T-helper 2 cell treated with Interferon-gamma antibody and Interleukin-4, amounts not matched to agents 100 ng/mL and 5 ng/mL, for 36 hours (primary cell): ENCODE data around the gene SPATA6. TPM values are rescaled to one million over a fixed set of nuclear protein-coding genes. Genes with fewer than 3 reads are reported as not detected.
"Not testable (repeated sequence)": the region's sequence is repeated elsewhere in the genome, so short reads cannot be mapped to it uniquely, and the experiment has no call there.

ENCODE experiments used
- intact Hi-C: fragments of 100-400 bp; cut with micrococcal nuclease; formaldehyde crosslinking; loops from one replicate; pipeline ENCODE4 v1.15.1; 2023
- total RNA-seq: library from RNA; stranded (reverse); gene quantifications from 2 replicates; pipeline ENCODE4 v1.2.3, GENCODE V29; 2022

SPATA6 gene
- total RNA-seq, 1 donor from 2014 or later: 0.27 TPM

DNA sequence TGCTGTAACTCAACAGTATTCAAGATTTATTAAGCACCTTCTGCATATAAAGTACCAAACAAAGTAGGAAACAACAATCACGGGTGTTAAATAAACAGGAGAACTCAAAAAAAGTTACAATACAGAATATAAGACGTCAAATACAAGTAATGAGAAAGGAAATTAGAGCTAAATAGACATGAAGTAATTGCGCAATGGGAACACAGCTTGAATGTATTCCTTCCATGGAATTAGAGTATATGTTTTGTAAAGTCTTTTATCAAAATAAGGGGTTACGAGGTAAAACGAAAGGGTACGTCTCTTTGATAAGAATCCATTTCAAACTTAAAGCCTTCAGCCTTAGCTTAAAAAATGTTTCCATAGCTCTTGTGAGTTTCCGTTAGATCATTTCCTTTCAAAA, 109.1 kb downstream of the SPATA6 start:
- intact Hi-C loops: no loop called here

DNA sequence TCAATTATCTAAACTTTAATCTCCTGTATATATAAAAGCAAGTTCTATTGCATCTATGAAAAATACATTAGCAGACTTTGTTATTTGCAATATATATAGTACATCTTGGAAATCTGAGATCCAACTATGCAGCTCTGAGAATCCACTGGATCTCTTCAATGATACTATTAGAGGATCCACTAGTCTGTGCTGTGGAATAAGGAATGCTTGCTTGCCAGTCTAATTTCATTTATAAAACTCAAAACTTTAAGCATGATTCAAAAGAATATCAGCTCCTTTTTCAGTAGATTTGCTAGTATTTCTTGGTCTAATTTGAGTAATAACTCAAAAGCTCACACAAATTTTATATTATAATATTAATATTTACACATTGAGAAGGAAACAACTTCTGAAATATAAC, 115.1 kb downstream of the SPATA6 start:
- intact Hi-C loops: no loop called here

DNA sequence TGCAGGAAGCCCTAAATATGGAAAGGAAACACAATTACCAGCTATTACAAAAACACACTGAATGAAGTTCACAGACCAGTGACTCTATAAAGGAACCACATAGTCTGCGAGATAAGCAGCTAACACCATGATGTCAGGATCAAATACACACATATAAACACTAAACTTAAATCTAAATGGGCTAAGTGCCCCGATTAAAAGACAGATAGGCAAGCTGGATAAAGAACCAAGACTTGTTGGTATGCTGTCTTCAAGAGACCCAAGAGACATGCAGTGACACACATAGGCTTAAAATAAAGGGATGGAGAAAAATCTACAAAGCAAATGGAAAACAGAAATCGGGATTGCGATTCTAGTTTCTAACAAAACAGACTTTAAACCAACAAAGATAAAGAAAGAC, 127.6 kb downstream of the SPATA6 start:
- intact Hi-C loops: no loop called here

DNA sequence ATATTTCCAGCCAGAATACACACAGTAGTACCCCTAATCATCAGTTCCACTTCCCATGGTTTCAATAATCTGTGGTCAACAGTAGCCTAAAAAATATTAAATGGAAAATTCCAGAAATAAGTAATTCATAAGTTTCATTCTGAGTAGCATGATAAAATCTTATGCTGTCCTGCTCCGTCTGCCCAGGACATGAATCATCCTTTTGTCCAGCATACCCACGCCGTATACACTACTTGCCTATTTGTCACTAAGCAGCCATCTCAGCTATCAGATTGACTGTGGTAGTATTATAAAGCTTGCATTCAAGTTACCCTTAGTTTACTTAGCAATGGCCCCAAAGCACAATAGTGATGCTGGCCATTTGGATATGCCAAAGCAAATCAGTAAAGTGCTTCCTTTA, 130.8 kb downstream of the SPATA6 start:
- intact Hi-C loops: no loop called here

DNA sequence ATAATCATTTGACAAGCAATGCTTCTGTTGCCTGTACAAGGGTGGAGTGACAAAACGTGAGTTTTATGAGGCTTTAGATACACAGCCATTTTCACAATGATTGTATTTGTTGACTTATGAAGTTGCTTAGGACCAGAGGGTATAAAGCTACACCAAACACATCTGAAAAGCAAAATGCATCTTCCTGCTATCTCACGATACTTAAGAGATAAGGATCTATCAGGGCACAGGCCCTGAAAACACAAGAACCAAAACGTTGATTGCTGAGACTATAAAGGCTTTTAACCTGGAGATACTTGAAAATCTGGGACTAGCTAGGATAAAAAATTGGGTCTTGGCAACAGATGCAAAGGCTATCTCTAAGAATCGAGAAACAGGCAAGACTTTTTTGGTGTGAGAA, 133.7 kb downstream of the SPATA6 start:
- intact Hi-C loops: no loop called here

DNA sequence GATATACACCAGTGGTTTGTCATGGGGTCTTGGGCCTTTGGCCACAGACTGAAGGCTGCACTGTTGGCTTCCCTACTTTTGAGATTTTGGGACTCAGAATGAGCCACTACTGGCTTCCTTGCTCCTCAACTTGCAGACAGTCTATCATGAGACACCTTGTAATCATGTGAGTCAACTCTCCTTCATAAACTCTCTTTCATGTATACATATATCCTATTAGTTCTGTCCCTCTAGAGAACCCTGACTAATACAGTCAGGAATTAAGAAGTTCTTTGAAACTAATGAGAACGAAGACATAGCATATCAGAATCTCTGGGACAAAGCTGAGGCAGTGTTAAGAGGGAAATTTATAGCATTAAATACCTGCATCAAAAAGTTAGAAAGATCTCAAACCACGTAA, 138.7 kb downstream of the SPATA6 start:
- intact Hi-C loops: no loop called here

DNA sequence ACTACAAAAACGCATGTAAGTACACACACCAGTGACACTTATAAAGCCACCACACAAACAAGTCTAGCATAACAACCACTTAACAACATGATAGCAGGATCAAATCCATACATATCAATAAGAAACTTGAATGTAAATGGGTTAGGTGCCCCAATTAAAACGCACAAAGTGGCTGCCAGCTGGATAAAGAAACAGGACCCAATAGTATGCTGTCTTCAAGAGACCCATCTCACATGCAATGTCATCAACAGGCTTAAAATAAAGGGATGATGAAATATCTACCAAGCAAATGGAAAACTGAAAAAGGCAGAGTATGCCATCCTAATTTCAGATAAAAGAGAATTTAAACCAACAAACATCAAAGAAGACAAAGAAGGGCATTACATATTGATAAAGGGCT, 139.9 kb downstream of the SPATA6 start:
- intact Hi-C loops: no loop called here

DNA sequence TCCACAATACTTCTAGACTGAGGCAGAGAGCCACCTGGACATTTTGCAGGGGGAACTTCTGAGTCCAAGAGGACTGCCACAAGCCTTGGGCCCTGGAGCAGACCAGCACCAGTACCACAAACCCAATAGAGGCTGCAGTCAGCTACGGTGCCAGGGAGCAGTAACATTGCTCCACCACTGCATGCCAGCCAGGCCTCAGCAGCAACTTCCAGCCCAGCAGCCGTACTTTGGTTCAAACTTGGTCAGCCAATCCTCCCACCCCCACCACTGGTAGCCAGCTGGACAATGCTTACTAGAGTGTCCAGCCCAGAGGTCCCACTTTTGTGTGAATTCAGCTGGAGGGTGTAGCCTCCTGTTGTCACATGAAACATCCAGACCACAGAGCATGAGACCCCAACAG, 142.1 kb downstream of the SPATA6 start:
- intact Hi-C loops: no loop called here

DNA sequence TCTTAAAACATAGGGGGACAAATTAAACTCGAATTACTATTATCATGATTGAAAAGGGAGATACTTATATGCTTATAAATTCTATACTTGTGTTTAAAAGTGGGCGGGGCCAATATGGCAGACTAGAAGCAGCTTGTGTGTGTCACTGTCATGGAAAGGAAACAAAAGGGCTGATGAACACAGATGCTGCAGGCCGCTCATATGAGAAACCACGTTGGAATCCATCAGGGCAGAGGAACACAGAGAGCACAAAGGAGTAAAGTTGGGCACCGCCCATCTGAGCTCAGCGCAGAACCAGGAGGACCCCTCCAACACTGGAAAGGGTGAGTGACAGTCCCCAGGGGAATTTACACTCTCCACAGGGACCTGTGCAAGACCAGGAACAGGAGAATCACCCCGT, 142.5 kb downstream of the SPATA6 start:
- intact Hi-C loops: no loop called here

DNA sequence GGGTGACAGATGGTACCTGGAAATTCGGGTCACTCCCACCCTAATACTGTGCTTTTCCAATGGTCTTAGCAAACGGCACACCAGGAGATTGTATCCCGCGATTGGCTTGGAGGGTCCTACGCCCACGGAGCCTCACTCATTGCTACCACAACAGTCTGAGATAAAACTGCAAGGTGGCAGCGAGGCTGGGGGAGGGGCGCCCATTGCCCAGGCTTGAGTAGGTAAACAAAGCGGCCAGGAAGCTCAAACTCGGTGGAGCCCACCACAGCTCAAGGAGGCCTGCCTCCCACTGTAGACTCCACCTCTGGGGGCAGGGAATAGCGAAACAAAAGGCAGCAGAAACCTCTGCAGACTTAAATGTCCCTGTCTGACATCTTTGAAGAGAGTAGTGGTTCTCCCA, 160.2 kb downstream of the SPATA6 start:
- intact Hi-C loops: not testable (repeated sequence)

DNA sequence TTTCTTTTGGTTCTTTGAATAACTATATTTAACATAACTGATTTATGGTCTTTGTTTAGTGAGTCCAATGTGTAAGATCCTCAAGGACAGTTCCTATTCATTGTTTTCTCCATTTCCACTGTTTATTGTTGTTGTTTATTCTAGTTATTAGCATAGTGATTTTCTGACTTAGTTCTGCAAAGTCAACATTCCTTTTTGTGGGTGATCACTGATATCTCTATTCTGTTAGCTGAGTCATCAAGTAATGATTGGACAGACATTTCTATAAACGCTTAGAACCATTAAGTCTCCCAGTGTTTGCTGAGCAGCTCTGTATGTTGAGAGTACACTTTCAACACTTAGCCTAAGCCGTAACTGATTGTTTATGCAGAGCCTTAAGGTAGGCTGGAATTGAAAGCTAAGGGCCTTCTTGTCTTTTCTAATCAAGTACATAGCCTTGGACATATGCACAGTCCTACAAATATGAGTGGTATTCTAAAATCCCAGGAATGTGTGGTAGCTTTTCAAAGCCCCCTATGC, 162.4 kb downstream of the SPATA6 start:
- intact Hi-C loops: no loop called here

DNA sequence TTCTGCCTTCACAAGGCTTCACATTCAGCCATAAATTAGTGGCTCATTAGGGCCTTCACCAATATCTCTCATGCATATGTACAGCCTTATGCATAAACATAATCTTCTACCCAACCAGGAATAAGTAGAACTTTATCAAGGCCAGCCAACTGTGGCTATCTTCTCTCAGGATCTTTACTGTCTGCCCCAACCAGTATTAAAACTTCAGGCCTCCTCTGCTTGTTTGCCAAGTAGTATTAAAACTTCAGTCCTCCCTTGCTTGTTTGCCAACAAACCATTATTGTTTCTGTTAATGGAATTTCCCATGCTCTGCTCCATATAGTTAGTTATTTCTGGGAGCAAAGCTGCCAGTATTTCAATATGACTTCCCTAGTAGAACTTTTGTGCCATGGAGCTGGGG, 169.4 kb downstream of the SPATA6 start:
- intact Hi-C loops: no loop called here

DNA sequence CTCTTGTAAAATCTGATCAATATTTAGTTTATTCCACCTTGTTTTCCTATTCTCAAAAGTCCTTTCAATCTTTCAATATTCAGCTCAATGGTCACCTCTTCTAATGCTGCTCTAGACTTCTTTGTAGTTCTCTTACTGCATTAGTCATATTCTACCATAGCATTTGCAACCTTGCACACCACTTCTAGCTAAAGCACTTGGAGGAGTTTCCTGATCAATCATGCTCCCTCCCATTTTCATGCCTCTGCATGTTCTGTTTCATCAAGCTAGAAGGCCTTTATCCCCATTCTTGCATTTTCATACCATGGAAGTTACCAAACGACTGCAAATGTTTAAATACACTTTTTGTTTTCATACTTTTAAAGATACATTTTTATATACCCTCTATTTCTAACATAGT, 177.3 kb downstream of the SPATA6 start:
- intact Hi-C loops: no loop called here

DNA sequence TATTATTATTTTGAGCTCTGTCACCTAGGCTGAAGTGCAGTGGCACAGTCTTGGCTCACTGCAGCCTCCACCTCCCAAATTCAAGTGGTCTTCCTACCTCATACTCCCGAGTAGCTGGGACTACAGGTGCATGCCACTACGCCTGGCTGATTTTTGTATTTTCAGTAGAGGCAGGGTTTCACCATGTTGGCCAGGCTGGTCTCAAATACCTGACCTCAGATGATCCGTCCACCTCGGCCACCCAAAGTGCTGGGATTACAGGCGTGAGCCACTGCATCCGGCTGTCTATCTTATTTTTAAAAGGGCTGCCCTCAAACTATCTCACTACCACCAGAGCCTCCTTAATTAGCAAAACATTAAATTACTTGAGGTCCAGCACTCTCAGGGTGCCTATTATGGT, 177.9 kb downstream of the SPATA6 start:
- intact Hi-C loops: not testable (repeated sequence)

DNA sequence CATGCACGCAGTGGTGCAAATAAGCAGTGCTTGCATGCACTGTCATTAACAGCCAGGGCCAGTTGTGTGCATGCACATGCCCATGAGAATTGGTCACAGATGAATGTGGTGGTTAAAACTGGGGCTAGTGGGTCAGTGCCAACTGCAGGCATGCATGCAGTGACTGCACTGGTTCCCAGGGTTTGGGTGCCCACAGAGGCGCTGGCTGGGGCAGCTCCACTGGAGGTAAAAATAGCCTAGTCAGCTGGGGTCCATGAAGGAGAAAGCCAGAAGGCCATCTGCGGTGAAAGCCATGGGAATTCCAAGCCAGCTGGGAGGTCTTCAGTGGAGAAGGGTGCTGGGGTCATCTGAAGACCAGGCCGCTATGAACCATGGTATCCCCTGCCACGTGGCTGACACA, 179.3 kb downstream of the SPATA6 start:
- intact Hi-C loops: no loop called here

DNA sequence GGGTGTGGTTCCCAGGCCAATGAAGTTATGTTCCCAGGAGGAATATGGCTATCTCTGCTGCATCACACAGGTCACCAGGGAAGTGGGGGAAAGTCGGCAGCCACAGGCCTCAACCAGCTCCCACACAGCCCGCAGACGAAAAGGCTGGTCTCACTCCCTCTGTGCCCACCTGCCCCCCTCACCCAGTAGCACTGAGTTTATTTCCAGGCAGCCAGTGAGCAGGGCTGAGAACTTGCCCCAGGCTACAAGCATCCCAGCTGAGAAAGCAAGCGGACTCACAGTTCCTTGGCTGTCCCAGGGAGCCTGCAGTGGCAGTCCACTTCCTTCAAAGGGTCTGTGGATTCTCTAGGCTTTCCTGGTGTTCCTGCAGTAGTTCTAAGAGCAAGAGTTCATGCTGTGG, 180.6 kb downstream of the SPATA6 start:
- intact Hi-C loops: no loop called here

DNA sequence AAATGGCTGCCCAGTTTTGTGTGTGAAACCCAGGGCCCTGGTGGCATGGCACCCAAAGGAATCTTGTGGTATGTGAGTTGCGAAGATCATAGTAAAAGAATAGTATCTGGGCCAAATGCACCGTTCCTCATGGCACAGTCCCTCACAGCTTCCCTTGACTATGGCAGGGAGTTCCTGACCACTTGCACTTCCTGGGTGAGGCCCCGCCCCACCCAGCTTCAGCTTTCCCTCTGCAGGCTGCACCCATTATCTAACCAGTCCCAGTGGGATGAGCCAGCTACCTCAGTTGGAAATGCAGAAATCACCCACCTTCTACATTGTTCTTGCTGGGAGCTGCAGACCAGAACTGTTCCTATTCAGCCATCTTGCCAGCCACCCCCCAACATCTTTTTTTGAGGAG, 186.5 kb downstream of the SPATA6 start:
- intact Hi-C loops: no loop called here

DNA sequence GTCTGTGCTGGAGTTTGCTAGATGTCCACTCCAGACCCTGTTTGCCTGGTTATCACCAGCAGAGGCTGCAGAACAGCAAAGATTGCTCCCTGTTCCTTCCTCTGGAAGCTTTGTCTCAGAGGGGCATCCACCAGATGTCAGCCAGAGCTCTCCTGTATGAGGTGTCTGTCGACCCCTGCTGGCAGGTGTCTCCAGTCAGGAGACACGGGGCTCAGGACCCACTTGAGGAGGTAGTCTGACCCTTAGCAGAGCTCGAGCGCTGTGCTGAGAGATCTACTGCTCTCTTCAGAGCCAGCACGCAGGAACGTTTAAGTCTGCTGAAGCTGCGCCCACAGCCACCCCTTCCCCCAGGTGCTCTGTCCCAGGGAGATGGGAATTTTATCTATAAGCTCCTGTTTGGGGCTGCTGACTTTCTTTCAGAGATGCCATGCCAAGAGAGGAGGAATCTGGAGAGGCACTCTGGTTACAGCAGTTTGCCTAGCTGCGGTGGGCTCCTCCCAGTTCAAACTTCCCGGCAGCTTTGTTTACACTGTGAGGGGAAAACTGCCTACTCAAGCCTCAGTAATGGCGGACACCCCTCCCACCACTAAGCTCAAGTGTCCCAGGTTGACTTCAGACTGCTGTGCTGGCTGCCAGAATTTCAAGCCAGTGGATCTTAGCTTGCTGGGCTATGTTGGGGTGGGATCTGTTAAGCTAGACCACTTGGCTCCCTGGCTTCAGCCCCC, 187.1 kb downstream of the SPATA6 start:
- intact Hi-C loops: not testable (repeated sequence)

DNA sequence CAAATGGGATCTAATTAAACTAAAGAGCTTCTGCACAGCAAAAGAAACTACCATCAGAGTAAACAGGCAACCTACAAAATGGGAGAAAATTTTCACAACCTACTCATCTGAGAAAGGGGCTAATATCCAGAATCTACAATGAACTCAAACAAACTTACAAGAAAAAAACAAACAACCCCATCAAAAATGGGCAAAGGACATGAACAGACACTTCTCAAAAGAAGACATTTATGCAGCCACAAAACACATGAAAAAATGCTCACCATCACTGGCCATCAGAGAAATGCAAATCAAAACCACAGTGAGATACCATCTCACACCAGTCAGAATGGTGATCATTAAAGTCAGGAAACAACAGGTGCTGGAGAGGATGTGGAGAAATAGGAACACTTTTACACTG, 189.7 kb downstream of the SPATA6 start:
- intact Hi-C loops: not testable (repeated sequence)

DNA sequence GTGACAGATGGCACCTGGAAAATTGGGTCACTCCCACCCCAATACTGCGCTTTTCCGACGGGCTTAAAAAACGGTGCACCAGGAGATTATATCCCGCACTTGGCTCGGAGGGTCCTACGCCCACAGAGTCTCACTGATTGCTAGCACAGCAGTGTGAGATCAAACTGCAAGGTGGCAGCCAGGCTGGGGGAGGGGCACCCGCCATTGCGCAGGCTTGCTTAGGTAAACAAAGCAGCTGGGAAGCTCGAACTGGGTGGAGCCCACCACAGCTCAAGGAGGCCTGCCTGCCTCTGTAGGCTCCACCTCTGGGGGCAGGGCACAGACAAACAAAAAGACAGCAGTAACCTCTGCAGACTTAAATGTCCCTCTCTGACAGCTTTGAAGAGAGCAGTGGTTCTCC, 194.6 kb downstream of the SPATA6 start:
- intact Hi-C loops: not testable (repeated sequence)

DNA sequence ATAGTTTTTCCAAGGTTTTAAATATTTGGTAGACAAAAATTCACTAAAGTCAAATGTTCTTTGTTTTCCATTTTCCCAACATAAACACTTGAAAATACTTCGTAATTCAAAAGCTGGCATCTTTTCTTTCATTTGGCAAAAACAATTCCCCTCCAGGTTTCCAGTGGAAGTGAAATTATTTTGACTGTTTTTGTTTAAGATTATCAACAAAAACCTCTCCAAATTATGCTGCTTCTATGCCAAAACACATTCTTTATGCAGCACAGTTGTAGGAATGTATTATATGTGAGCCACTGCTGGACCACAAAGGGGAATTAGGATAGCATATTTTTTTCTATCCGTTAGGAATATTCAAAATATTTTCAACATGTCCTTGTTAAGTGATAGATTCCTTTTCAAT, 205.4 kb downstream of the SPATA6 start:
- intact Hi-C loops: no loop called here

DNA sequence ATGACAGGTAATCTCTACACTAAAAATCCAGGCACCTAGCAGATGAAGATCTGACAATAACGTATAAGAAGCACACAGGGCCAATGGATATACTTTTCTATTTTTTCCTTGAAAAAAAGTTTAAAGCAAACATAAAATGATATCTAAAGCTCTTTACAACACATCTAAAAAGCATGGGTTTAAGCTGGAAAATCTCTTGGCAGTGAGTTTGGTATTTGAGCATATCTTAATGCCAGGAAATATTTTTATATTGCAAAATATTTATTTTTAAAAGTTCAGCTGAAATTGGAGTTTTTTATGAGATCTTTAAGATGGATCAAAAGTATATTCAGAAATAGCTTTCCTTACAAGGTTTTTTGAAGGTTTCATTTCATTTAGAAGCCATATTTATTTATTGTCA, 209.0 kb downstream of the SPATA6 start:
- intact Hi-C loops: no loop called here

DNA sequence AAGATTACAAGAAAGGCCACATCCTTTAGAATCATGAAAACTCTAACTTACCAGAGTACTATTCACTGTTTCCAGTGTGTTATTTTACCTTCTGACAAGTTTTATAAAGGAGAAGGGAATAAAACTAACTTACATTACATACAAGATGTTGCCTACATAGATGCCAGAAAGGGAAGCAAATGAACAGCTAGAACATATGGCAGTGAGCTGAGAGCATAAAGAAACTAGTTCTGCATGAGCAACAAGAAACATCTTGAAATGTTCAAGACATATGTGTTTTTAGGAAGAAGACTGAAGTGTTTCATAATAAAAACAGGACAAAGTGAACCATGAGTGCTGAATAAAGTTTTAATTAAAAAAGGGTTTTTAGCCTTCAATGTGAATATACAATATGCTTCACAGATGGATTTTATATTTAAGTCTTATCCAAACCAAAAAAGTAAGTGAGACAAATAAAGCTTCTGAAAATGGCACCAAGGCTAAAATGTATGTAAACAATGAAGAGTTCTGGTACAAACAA, 210.1 kb downstream of the SPATA6 start:
- intact Hi-C loops: no loop called here
